Measurements from ENCODE around the gene SYT11. TPM values are rescaled to one million over a fixed set of nuclear protein-coding genes. Genes with fewer than 3 reads are reported as not detected.
A peak's percentile ranks its signal among the peaks of the same experiment; 100 is the strongest.

The SYT11 gene
- total and polyA plus RNA-seq, 2 of the 8 experiments (the other 6 are each of a cell fraction or from before 2014, with no cell fraction given), result 7.2 to 9.6 TPM

- TF ChIP-seq, protein P1, sequence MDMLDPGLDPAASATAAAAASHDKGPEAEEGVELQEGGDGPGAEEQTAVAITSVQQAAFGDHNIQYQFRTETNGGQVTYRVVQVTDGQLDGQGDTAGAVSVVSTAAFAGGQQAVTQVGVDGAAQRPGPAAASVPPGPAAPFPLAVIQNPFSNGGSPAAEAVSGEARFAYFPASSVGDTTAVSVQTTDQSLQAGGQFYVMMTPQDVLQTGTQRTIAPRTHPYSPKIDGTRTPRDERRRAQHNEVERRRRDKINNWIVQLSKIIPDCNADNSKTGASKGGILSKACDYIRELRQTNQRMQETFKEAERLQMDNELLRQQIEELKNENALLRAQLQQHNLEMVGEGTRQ (IDR thresholded peaks at IDR 0.05; ENCODE audit: low read length), result no peak
- TF ChIP-seq ASH2L (IDR thresholded peaks at IDR 0.05; ENCODE audit: low read length) (peak; percentile 85), MAFK (IDR thresholded peaks at IDR 0.05; ENCODE audit: low read depth, low read length) (no peak), CHD2 (IDR thresholded peaks at IDR 0.05; ENCODE audit: low read length) (peak; percentile 60; the same call in 1 of the 2 replicates), CREB1 (IDR thresholded peaks at IDR 0.05) (peak; percentile 88), GABPA (IDR thresholded peaks at IDR 0.05; ENCODE audit: borderline replicate concordance, insufficient read depth, low read length) (peak; percentile 92), BRCA1 (IDR thresholded peaks at IDR 0.05; ENCODE audit: low read depth, low read length) (no peak), TAF1 (IDR thresholded peaks at IDR 0.05; ENCODE audit: low read depth, low read length) (peak; percentile 96), SIX5 (IDR thresholded peaks at IDR 0.05; ENCODE audit: low read depth, low read length) (0 out of 2 replicates have a peak, but pooled peaks have one; percentile 16)
These were observed 74.9 kb downstream of the SYT11 start, which contains the start of gene KHDC4 (continued) for GRCh38 chr1:155934097-155934935.

Small RNAs within 50 kb of the gene (small RNA-seq; reads per million reads assigned to genes)
- not detected for gene RF00015 (ENCODE audit: insufficient read depth)
- gene SCARNA4 (ENCODE audit: insufficient read depth), result not detected
- 22.8 reads per million, percentile 93 among the genes with 10 or more reads in this experiment for gene SNORA80E (ENCODE audit: insufficient read depth)

Other genes starting within 250 kb of the SYT11 start
- gene MSTO1, start 249.3 kb upstream of the SYT11 start, total RNA-seq (2021; fragmentation: NEBNext Ultra II Directional; extraction: Animal tissue kit (Norgen Biotek cat#: 25700)), result 47.0 and 51.0 TPM in 2 replicates
- gene MSTO1, start 249.3 kb upstream of the SYT11 start, polyA plus RNA-seq (2011; rRNA removed), result 40.5 and 47.0 TPM in 2 replicates
- gene YY1AP1, start 170.8 kb upstream of the SYT11 start, total RNA-seq (2021; fragmentation: NEBNext Ultra II Directional; extraction: Animal tissue kit (Norgen Biotek cat#: 25700)), result 44.2 and 46.1 TPM in 2 replicates
- gene YY1AP1, start 170.8 kb upstream of the SYT11 start, polyA plus RNA-seq (2011; rRNA removed), result 44.8 and 48.6 TPM in 2 replicates
- gene DAP3, start 170.5 kb upstream of the SYT11 start, total RNA-seq (2021; fragmentation: NEBNext Ultra II Directional; extraction: Animal tissue kit (Norgen Biotek cat#: 25700)), result 87.1 and 91.6 TPM in 2 replicates
- gene DAP3, start 170.5 kb upstream of the SYT11 start, polyA plus RNA-seq (2011; rRNA removed), result 66.3 and 71.4 TPM in 2 replicates
- 52.1 and 52.9 TPM in 2 replicates for gene GON4L, start 2.4 kb upstream of the SYT11 start, total RNA-seq (2021; fragmentation: NEBNext Ultra II Directional; extraction: Animal tissue kit (Norgen Biotek cat#: 25700))
- 25.7 and 26.2 TPM in 2 replicates for gene GON4L, start 2.4 kb upstream of the SYT11 start, polyA plus RNA-seq (2011; rRNA removed)
- 25.3 TPM in 2 replicates for gene RIT1, start 51.8 kb downstream of the SYT11 start, total RNA-seq (2021; fragmentation: NEBNext Ultra II Directional; extraction: Animal tissue kit (Norgen Biotek cat#: 25700))
- gene RIT1, start 51.8 kb downstream of the SYT11 start, polyA plus RNA-seq (2011; rRNA removed), result 19.7 and 26.8 TPM in 2 replicates
- 53.4 and 56.6 TPM in 2 replicates for gene KHDC4, start 74.8 kb downstream of the SYT11 start, total RNA-seq (2021; fragmentation: NEBNext Ultra II Directional; extraction: Animal tissue kit (Norgen Biotek cat#: 25700))
- gene KHDC4, start 74.8 kb downstream of the SYT11 start, polyA plus RNA-seq (2011; rRNA removed), result 59.9 and 81.1 TPM in 2 replicates
- gene RXFP4, start 82.1 kb downstream of the SYT11 start, total RNA-seq (2021; fragmentation: NEBNext Ultra II Directional; extraction: Animal tissue kit (Norgen Biotek cat#: 25700)), result not detected in 2 replicates
- 0.09 TPM in 1 of 2 replicates, not detected in the other for gene RXFP4, start 82.1 kb downstream of the SYT11 start, polyA plus RNA-seq (2011; rRNA removed)
- gene ARHGEF2, start 119.0 kb downstream of the SYT11 start, total RNA-seq (2021; fragmentation: NEBNext Ultra II Directional; extraction: Animal tissue kit (Norgen Biotek cat#: 25700)), result 68.3 and 80.5 TPM in 2 replicates
- 42.7 and 55.0 TPM in 2 replicates for gene ARHGEF2, start 119.0 kb downstream of the SYT11 start, polyA plus RNA-seq (2011; rRNA removed)
- 190 and 196 TPM in 2 replicates for gene SSR2, start 161.4 kb downstream of the SYT11 start, total RNA-seq (2021; fragmentation: NEBNext Ultra II Directional; extraction: Animal tissue kit (Norgen Biotek cat#: 25700))
- 411 and 648 TPM in 2 replicates for gene SSR2, start 161.4 kb downstream of the SYT11 start, polyA plus RNA-seq (2011; rRNA removed)
- 37.7 and 39.8 TPM in 2 replicates for gene UBQLN4, start 194.2 kb downstream of the SYT11 start, total RNA-seq (2021; fragmentation: NEBNext Ultra II Directional; extraction: Animal tissue kit (Norgen Biotek cat#: 25700))
- 47.8 and 52.0 TPM in 2 replicates for gene UBQLN4, start 194.2 kb downstream of the SYT11 start, polyA plus RNA-seq (2011; rRNA removed)
- 50.5 and 54.7 TPM in 2 replicates for gene LAMTOR2, start 195.2 kb downstream of the SYT11 start, total RNA-seq (2021; fragmentation: NEBNext Ultra II Directional; extraction: Animal tissue kit (Norgen Biotek cat#: 25700))
- gene LAMTOR2, start 195.2 kb downstream of the SYT11 start, polyA plus RNA-seq (2011; rRNA removed), result 122 and 131 TPM in 2 replicates
- gene RAB25, start 201.6 kb downstream of the SYT11 start, total RNA-seq (2021; fragmentation: NEBNext Ultra II Directional; extraction: Animal tissue kit (Norgen Biotek cat#: 25700)), result 34.8 and 38.5 TPM in 2 replicates
- 98.2 and 117 TPM in 2 replicates for gene RAB25, start 201.6 kb downstream of the SYT11 start, polyA plus RNA-seq (2011; rRNA removed)
- 52.4 and 54.7 TPM in 2 replicates for gene MEX3A, start 222.9 kb downstream of the SYT11 start, total RNA-seq (2021; fragmentation: NEBNext Ultra II Directional; extraction: Animal tissue kit (Norgen Biotek cat#: 25700))
- gene MEX3A, start 222.9 kb downstream of the SYT11 start, polyA plus RNA-seq (2011; rRNA removed), result 34.1 and 43.5 TPM in 2 replicates